HG03039 (cell line): Measurements from ENCODE around the gene TMEM38B.

Source experiments
- ATAC-seq: cut with Tn5 transposase; IDR thresholded peaks from one replicate; pipeline ENCODE4 v1.9.1; 2021; ENCODE audit warnings: mild to moderate bottlenecking, moderate library complexity; ENCODE audit not compliant: unreplicated experiment

TMEM38B gene

GRCh38 chr9:105694190-105694847 is at the start of gene TMEM38B:
Gene TMEM38B (plus strand): TSS chr9:105694541. CDS start chr9:105694661, 120 bp downstream.
- ATAC-seq = peak; percentile 71

- no peak for ATAC-seq
Observed at GRCh38 chr9:105646879-105647594, 47.3 kb upstream of the TMEM38B start.

GRCh38 chr9:105647595-105648349 is 46.6 kb upstream of the TMEM38B start:
- ATAC-seq = no peak

GRCh38 chr9:105651806-105652205 is 42.5 kb upstream of the TMEM38B start:
- no peak for ATAC-seq

GRCh38 chr9:105656131-105656921 is 38.0 kb upstream of the TMEM38B start:
- peak; percentile 37 for ATAC-seq

- ATAC-seq = no peak
Observed at GRCh38 chr9:105658351-105658750, 36.0 kb upstream of the TMEM38B start.

GRCh38 chr9:105661011-105661410 is 33.3 kb upstream of the TMEM38B start:
- ATAC-seq = no peak

- peak; percentile 64 for ATAC-seq
Observed at GRCh38 chr9:105662184-105663104, 31.9 kb upstream of the TMEM38B start, which contains the start of gene TAL2. Gene TAL2 (plus strand): TSS chr9:105662457. CDS start chr9:105662497, 40 bp downstream.

- no peak for ATAC-seq
Observed at GRCh38 chr9:105663914-105664313, 30.4 kb upstream of the TMEM38B start.

- no peak for ATAC-seq
Observed at GRCh38 chr9:105667867-105668266, 26.5 kb upstream of the TMEM38B start.

- ATAC-seq = no peak
Observed at GRCh38 chr9:105670315-105670714, 24.0 kb upstream of the TMEM38B start.

- ATAC-seq = no peak
Observed at GRCh38 chr9:105670775-105671174, 23.6 kb upstream of the TMEM38B start.

GRCh38 chr9:105672711-105673234 is 21.6 kb upstream of the TMEM38B start:
- no peak for ATAC-seq

GRCh38 chr9:105673850-105674387 is 20.4 kb upstream of the TMEM38B start:
- no peak for ATAC-seq

- ATAC-seq = no peak
Observed at GRCh38 chr9:105676351-105676923, 17.9 kb upstream of the TMEM38B start.

GRCh38 chr9:105678163-105678562 is 16.2 kb upstream of the TMEM38B start:
- no peak for ATAC-seq

- ATAC-seq = no peak
Observed at GRCh38 chr9:105678781-105679180, 15.6 kb upstream of the TMEM38B start.

- ATAC-seq = no peak
Observed at GRCh38 chr9:105679257-105680022, 14.9 kb upstream of the TMEM38B start.
